HEK293T (cell line): ENCODE results near the gene CD52.

ENCODE experiments used
- ELF4 ChIP-seq: fragments of 450-650 bp; IDR thresholded peaks from 2 replicates; pipeline ENCODE4 v1.6.1; 2017; ENCODE audit warnings: antibody characterized with exemption
- FOXK2 ChIP-seq: fragments of 450-650 bp; IDR thresholded peaks from 2 replicates; pipeline ENCODE4 v1.6.1; 2016; ENCODE audit warnings: mild to moderate bottlenecking
- FOXM1 ChIP-seq: fragments of 450-650 bp; IDR thresholded peaks from 2 replicates; pipeline ENCODE4 v1.6.1; 2017; ENCODE audit warnings: mild to moderate bottlenecking, borderline replicate concordance
- L3MBTL2 ChIP-seq: fragments of 450-650 bp; conservative IDR thresholded peaks from 2 replicates; pipeline ENCODE4 v1.6.1; 2016; ENCODE audit warnings: mild to moderate bottlenecking
- LEF1 ChIP-seq: fragments of 450-650 bp; IDR thresholded peaks from 2 replicates; pipeline ENCODE4 v1.6.1; 2017; ENCODE audit warnings: mild to moderate bottlenecking, borderline replicate concordance
- NFRKB ChIP-seq: fragments of 450-650 bp; IDR thresholded peaks from 2 replicates; pipeline ENCODE4 v1.6.1; 2016; ENCODE audit warnings: mild to moderate bottlenecking, moderate library complexity
- SUZ12 ChIP-seq: fragments of 450-650 bp; IDR thresholded peaks from 2 replicates; pipeline ENCODE4 v1.6.1; 2016; ENCODE audit warnings: mild to moderate bottlenecking

- TF ChIP-seq SUZ12 (no peak), ELF4 (no peak), FOXM1 (no peak), NFRKB (no peak), LEF1 (no peak), L3MBTL2 (no peak), FOXK2 (no peak)
Measured at GRCh38 chr1:26322042-26322331, 4.2 kb downstream of the CD52 start.
